Measurements from ENCODE around the gene TMEM109. TPM values are rescaled to one million over a fixed set of nuclear protein-coding genes. Genes with fewer than 3 reads are reported as not detected.

The TMEM109 gene
- total and polyA plus RNA-seq, 2 of the 8 experiments (the other 6 are each of a cell fraction or from before 2014, with no cell fraction given), result 27.3 to 30.3 TPM

DNA sequence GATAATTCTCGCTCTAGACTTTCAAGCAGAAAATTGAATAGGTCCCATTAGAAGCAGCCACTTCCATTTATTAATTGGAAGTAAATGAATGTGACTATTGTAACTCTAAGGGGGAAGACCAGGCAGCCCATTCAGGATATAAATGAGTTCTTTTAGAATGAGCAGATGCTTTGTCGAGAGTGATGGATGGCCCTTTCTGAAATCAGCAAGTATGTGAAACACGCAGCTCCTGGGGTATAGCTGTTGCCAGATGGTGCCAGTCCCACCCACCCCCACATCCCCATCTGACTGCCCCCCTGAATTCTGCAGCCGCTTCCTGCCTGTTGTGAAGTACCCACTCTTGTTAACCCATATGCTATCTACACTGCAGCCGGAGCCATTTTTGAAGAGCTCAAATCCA, 34.3 kb downstream of the TMEM109 start (continued):
- no peak for TF ChIP-seq PHF8 (conservative IDR thresholded peaks at IDR 0.05; ENCODE audit: low read depth, low read length)
- TF ChIP-seq JUND (IDR thresholded peaks at IDR 0.05; ENCODE audit: low read length), result no peak
